ENCODE data around the gene PHAX.

Gene PHAX

DNA sequence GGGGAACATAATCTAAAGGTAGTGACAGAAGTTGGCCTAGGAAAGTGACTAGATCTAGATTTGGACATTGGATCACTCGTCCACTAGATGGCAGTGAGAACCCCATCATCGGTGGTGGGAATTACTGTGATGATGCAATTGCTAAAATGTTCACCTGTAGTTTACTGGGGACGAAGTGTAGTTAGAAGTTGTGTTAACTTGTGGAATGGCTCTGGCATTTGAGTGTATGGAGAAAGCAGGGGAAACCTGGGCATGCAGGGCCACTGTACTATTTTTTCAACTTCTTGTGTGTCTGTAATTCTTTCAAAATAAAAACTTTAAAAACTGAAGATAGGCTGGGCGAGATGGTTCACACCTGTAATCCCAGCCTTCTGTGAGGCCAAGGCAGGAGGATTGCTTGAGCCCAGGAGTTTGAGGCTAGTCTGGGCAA, 75.5 kb downstream of the PHAX start:
- WGBS (ENCODE audit: insufficient coverage, insufficient read length) = no CpG with 5 or more reads among the region's 4 CpGs
- Histone ChIP-seq H3K4me1 (ENCODE audit: control insufficient read depth, insufficient read depth, low read length) (peaks cover 7% of the 10 kb centered on the region; the same call in 1 of the 2 replicates), H3K27ac (ENCODE audit: low read length) (no peak overlapping the region), H3K4me3 (ENCODE audit: low read length) (no peak overlapping the region), H3K9me3 (ENCODE audit: control insufficient read depth, insufficient read depth, low read length) (no peaks in the 10 kb centered on the region), H3K27me3 (ENCODE audit: control insufficient read depth, insufficient read depth, low read length) (no peaks in the 10 kb centered on the region), H3K36me3 (ENCODE audit: control insufficient read depth, insufficient read depth, low read length) (no peaks in the 10 kb centered on the region)
- DNase-seq (ENCODE audit: low read depth, low spot score) = peak; percentile 82
